Liver (tissue), 3 donors: Measurements from ENCODE around the gene MFSD6L.

Experiments
- ATF3 ChIP-seq: IDR thresholded peaks from 2 replicates; pipeline ENCODE4 v1.6.1; 2016; ENCODE audit warnings: antibody characterized with exemption
- CTCF ChIP-seq: fragments of 150-350 bp; IDR thresholded peaks from 2 replicates; pipeline ENCODE4 v1.5.1; 2017; ENCODE audit warnings: improper control_type of control experiment, low read depth, low read length; ENCODE audit not compliant: missing input control
- HNF4G ChIP-seq: IDR thresholded peaks from 2 replicates; pipeline ENCODE4 v1.6.1; 2016; ENCODE audit warnings: antibody characterized with exemption
- RAD21 ChIP-seq, 2 donors: IDR thresholded peaks; 2 replicates each; pipeline ENCODE4 v1.6.1; 2016; ENCODE audit warnings: antibody characterized with exemption in 2 of 2, mild to moderate bottlenecking in 2 of 2
- SP1 ChIP-seq: IDR thresholded peaks from 2 replicates; pipeline ENCODE4 v1.6.1; 2018; ENCODE audit warnings: antibody characterized with exemption, mild to moderate bottlenecking
- donor health status: healthy.
- donor health status: healthy.

DNA sequence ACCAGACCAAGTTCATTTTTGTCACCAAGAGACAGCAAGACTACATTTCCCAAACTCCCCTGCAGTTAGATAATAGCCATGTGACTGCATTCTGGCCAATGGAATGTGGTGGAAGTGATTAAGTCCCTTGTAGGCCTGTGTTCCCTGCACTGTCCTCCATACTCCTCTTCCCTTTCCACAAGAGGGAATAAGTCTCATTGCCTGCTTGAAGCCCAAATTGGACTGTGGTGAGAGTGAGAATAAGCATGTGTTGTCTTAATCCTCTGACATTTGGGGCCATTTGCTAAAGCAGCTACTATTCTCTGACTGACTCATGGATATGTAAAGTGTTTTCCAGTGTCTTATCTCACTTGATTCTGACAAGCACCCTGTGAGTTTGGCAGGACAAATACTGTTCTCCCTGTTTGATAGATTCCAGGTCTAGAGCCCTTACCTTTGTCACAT is 47.6 kb upstream of the MFSD6L start:
- TF ChIP-seq HNF4G (no peak), ATF3 (no peak), SP1 (no peak), RAD21 (IDR thresholded peaks at IDR 0.05) (no peak), CTCF (no peak)
